ENCODE results near the gene G3BP2.

DNA sequence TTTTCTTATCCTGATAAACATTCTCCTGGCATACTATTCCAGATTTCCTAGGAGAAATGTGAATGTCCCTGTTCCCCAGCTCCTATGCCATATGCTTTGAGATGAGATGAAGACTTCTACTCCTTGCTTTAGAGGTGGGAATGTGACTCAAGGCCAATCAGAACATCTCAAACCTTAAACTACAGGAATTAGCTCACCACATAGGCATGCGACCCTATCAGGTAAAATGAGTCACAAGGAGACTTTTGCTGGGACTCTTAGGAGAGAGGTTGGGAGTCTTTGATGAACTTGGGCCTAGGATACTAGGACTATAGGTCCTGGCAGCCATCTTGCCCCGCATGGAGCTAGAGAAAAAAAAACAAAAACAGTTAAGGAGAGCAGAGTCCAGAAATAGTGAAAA, 45.3 kb upstream of the G3BP2 start:
- TF ChIP-seq EZH2 (IDR thresholded peaks at IDR 0.05) (no peak), POLR2AphosphoS5 (IDR thresholded peaks at IDR 0.05; ENCODE audit: borderline replicate concordance, low read depth, low read length) (no peak)

Data from SK-N-MC (cell line).